Stimulated activated CD4-positive, alpha-beta T cell treated with anti-CD3 and anti-CD28 coated beads, Interleukin-2, amount 100 ng/mL, for 24 hours (primary cell): Measurements from ENCODE around the gene BIK.
A peak's percentile ranks its signal among the peaks of the same experiment; 100 is the strongest.

Experiments used
- DNase-seq, 2 donors: peaks; one replicate each; pipeline ENCODE4 v3.0.0-alpha.2; 2020

BIK gene

DNA sequence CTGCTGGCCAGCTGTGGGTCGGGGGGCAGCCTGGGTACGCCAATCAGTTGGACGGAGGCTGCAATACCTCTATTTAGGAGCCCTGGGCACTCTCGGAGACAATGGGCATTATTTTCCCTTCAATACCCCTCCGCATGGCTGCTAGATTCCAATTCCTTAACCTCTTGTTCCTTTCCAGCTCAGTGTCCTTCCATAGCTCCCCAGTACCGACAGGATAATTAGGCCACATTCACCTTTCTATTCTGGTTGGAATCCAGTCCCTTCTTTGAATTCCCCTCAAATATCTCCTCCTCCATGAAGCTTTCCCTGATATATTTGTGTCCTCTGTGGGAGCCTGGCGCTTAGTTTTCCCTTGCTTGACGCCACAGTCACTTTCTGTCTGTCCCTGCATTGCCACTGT, 4.2 kb upstream of the BIK start:
- no peak for DNase-seq

DNA sequence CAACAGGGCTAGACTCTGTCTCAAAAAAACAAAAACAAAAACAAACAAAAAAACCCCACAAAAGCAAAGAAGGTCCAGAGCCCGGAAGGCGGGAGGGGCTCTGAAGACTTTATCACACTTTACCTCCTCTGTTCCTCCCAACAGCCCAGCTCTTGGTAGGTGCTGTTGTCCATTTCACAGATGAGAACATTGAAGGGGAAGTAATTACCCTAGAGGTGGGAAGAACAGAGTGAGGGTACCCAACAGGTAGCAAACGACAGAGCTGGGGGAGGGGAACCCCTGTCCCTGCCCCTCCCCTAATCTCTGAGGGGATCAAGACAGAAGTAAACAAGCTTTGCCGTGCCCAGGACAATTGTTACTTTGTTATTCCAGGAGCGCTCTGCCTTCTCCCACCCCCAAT, 1.0 kb upstream of the BIK start:
- no peak for DNase-seq

DNA sequence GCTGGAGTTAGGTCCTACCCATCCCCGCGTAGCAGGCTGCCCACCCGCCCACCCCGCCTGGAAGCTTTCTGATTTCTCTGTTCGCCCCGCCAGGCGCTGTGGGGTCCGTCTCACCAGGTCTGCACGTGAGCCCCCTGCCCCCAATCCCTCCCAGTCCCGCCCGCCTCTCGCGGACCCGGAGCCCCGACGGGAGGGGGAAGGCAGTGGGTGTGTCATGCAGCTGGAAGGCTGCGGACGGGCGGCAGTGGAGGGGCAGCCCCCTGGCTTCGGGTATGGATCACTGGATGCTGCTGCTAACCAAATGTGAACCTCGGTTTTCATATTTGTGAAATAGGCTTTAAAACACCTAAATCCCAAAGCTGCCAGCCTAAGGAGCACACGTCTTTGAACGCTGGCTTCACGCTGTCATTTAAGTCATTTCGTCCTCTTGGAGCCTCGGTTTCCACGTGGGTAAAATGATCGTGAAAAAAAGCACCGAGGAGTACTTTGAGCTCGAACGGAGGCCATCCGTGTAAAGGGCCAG, 568 bp upstream of the BIK start:
- no peak for DNase-seq

DNA sequence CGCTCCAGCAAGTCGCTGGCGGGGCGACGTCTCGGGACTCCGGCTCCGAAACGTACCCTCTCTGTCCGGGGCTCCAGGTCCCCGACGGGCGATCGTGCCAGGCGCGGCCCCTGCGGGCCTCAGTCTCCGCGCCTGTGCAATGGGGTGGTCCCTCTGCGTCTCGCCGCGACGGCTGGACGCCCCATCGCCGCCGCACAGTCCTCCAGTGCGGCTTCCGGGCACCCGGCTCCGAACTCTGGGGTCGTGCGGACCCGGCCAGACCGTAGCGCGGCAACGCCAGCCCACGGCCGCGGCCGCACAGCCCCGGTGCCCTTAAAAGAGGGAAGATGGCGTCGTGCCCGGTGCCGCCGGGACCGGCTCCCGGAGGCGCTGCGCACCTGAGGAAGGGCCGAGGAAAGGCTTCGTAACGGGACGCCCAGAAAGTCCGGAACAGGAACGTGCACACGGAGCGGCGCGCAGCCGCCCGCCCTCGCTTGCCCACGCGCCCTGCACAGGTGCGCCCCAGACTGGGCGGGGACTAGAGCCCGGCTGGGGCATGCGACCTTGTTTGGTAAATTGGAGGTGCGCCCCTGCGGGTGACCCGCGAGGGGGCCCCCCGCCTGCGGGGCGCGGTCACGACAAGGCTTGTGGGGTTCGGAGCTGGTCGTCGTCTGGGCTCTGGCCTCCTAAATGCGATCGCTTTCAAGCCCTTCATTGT, 525 bp downstream of the BIK start:
- DNase-seq = peak; percentile 36 to 53

DNA sequence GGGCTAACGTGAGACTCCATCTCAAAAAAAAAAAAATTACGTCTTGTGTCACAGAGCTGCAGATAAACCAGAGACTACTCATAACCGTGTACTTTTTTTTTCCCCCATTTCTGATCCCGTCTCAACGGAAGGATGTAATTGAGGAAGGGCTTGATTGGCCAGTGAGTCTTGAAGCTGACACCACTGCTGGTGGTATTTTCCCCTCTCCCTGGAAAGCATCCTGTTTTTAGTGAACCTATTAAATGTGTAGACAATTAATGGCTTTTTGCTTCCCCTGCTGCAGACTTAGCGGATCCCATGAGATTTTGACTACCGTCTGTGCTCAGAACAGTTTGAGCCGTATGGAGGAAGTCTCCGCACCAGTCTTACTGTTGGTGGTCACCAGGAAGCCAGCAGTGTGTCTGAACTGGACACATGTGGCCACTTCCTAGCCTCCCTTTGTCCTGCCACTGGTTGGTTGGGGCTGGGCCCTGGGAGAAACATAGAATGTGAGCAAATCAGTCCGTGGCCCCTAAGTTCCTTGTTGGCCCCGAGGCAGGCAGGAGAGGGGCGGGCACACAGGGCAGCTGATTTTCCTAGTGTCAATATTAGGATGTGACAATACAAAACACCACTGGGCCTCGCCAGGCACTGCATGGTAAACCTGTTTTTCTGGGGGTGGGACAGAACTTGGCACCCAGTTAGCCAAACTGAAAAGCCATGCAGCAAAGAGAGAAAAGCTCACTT, 3.1 kb downstream of the BIK start:
- DNase-seq = no peak

DNA sequence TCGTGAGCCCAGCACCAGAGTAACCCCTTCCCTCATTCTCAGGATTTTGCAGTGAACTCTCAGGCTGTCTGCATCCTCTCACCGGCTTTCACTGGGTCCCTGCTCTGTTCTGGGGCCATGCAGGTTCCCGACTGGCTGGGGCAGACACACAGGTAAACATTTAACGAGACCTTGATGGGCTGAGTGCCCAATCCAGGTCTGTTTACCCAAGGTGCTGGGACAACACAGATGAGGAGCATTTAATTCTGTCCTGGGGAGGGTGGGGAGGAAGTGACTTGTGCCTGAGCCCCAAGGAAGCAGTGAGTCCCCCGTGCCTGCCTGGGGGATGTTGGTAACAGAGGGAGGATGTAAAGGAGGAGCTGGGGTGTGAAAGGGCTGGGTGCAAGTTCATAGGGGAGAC, 4.4 kb downstream of the BIK start:
- DNase-seq = no peak

DNA sequence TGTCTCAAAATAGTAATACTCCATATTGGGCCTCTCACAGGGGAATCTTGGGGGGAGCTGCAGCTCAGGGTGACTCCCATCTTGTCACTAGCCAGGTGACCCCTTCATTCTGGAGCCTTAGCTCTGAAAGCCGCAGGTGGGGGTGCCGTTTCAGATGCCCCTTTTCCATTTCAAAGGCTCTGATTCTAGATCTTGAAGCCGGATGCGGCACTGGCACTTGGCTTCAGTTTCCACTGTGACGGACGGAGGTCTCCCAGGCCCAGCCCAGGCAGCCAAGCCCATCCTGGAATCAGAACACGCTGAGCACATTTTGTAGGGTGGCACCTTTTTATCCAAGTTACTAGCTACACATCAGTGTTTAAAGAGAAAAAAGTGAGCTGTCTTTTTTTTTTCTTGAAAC, 6.4 kb downstream of the BIK start:
- DNase-seq = no peak

DNA sequence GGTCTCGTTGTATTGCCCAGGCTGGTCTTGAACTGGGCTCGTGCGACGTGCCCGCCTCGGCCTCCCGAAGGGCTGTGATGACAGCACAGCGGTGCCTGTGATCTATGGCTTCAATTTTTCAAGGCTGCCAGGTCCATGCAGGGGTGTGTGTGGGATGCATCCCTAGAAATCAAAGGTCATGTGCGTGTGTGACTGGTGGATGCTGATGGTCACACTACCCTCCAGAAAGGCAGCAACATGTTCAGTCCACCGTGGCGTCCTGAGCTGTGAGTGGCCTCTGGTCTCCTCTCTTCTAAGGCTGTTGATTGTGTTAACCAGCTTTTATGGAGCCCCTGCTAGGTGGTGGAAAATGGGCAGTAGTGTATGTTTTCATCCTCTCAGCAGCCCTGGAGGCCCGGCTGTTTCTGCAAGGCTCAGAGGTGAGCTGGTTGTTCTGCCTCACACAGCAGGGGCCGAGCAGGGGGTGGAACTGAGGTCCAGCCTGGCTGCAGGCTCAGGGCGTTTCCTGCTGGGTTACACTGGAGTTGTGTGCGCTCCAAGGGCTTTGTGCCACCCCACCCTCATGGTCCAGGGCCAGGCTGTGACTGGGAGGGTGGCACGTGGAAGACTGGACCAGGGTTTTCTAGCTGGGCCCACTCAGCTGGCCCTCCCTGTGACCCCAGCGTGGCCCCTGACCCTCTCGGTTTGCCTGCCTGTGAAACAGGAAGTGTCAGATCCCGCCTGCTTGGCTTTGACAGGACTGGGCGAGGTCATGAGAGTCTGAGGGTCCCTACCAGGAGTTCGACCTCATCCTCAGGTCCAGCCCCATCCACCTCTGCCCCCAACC, 7.7 kb downstream of the BIK start:
- DNase-seq = no peak

DNA sequence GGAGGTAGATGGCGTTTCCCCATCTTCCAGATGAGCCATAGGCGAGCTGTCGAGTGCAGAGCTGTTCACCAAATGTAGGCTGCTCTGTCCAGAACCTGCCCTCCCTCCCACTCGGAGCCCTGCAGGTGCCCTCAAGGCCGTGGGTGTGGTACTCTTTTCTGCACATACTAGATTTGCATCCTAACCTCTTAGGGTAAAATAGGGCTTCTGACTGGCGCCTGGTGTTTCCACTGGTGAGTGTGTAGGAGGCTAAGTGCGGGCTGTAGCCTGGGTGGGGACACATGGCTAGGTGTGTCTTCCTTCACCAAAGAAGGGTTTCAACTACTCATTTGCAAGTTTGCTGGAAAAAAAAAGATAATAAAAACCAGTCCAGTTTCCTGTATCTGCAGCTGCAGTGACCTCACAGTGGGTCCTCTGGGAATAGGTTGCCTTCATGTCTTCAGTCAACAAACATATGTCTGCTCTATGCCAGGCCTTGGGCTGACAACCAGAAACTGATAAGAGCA, 8.5 kb downstream of the BIK start:
- no peak for DNase-seq

DNA sequence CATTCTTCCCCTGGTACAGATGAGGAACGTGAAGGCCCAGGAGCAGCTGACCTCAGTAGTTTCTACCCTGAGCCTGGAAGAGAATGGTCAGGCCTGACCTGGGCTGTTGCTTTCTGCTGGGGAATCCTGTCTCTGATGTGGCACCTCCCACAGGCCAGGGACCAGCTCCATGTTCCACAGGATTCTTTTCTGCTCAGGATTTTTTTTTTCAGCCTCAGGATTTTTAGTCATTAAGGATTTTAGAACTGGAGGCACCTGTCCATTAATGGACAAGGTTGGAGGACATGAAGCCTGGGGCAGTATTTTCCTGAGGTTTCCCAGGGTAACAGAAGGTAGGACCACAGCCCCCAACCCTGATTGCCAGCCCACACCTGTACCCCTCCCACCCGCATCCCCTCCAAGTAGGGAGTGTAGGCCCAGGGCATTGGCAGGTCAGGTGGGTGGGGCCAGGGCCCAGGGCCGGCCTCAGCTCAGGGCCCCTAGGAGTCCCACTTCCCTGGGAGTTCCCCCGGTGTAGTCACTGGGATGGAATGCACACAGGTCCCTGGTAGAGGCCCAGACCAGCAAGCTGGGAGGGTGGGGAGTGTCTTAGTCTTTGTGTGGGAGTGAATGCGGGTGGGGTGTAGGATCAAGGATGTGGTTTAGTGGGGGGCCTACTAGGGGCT, 16.1 kb downstream of the BIK start:
- DNase-seq = no peak

DNA sequence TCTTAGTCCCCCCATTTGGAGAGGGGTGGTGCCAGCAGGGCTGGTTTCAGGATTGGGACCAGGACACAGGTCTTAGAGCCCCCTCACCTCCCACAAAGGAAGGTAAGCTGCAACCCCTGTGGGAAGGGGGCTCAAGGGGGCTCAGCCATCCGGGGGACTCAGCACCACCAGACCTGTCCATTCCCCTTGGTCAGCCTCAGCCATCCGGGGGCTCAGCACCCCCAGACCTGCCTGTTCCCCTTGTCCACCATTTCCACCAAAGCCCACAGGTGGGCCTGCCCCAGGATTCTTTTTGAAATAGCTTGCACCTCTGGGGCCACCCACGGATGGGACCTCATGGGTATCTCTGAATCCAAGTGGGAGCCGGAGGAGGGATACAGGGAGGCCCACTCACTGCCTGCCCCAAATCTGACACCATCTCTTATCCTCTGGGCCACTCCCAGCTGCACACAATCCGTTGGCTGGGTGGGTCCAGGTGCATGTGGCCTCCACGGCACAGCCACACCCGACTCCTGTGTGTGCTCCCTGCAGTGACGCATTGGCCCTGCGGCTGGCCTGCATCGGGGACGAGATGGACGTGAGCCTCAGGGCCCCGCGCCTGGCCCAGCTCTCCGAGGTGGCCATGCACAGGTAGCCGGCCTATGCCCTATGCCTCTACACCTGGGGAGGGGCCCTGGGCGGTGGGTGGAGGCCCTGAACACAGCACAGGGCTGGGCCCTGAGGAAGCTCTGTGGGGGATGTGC, 16.8 kb downstream of the BIK start:
- DNase-seq = no peak

DNA sequence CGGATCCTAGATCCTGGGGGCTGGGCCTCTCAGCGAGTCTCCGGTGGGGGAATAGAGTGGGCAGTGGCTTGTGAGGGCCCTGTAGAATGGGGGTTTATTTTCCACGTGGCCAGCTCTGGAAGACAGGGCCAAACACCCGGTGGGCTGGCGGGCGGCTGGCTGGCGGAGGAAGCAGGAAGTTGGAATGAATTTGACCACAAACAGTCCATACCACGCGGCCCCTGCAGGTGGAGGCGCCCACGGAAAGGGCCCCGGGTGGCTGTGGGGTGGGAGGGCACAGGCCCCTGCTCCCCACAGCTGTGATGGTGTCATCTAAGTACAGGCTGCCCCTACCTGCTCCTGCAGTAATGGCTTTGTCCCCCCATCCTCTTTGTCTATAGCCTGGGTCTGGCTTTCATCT, 17.6 kb downstream of the BIK start:
- DNase-seq = no peak

DNA sequence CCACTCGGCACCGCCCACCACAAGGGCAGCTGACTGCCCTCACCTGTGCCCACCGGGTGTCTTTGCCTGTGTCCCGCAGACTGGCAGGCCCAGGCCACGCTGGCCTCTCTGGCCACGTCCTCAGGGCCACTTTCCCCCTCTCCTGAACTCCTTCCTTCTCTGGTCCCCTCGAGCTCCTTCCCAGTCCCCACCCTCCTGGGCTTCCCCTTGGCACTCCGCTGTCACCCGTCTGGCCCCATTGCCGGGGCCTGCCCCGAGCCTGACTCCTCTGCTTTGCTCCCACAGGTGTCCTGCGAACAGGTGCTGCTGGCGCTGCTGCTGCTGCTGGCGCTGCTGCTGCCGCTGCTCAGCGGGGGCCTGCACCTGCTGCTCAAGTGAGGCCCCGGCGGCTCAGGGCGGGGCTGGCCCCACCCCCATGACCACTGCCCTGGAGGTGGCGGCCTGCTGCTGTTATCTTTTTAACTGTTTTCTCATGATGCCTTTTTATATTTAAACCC, 18.4 kb downstream of the BIK start:
- DNase-seq = no peak

DNA sequence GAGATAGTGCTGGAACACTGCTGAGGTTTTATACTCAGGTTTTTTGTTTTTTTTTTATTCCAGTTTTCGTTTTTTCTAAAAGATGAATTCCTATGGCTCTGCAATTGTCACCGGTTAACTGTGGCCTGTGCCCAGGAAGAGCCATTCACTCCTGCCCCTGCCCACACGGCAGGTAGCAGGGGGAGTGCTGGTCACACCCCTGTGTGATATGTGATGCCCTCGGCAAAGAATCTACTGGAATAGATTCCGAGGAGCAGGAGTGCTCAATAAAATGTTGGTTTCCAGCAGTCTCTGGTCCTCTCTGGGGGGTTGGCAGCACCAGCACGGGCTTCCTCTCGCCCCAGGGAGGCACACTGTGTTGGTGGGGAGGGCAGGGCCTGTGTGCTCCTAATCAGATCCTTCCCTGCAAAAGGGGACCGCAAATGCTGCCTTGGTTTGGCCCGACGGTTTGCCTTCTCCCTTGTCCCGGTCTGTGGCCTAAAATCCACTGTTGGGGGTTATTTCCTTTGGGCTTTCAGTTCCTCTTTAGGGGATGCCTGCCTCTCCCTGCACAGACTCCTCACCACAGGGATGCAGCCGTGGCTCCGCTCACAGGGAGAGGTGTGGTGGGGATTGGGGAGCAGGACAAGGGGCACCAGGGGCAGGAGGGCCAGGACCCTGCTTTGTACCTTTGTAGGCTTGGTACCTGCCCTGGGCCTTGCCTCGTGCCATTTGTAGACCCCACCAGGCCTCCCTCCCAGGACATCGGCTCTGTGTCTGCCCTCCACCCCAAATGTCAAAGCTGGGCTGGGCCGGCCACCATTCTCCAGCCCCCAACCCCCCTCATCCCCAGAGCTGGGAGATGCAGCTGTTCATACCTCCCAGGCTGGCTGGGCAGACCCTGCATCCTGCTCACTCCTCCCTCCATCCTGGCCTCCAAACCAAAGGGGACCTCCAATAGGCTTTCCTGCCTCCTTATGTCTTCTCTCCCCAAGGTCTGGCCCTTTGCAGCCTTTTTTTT, 19.2 kb downstream of the BIK start:
- DNase-seq = no peak

DNA sequence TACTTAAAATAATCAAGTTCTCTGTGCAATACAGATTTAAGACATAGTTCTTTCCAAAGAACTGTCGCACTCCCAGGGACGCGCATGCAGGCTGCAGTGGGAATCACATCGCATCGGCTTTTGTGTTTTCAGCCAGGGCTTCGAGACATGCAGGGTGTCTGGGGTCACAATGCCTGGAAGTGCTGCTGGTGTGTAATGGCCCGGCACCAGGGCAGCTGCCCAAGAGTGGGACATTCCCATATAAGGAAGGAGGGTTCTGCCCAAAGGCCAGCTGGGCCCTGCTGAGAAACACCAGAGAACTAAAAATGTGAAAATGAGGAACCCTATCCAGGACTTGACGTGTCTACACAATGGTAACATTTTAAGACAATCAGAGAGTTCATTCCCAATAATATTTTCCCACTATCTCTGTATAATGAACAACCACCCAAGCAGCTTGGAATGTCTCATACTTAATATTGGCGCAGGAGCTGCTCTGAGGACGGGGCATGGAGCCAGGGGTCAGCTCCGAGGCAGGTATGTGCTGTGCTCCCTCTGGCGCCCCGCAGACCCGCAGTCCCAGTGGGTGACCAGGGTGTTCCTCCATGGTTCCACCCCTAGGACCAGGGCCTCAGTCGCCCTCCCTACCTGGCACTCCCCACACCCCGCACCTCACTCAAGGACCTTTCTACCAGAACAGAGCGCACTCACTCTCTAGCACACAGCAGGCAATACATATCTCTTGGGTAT, 21.4 kb downstream of the BIK start:
- DNase-seq = no peak

DNA sequence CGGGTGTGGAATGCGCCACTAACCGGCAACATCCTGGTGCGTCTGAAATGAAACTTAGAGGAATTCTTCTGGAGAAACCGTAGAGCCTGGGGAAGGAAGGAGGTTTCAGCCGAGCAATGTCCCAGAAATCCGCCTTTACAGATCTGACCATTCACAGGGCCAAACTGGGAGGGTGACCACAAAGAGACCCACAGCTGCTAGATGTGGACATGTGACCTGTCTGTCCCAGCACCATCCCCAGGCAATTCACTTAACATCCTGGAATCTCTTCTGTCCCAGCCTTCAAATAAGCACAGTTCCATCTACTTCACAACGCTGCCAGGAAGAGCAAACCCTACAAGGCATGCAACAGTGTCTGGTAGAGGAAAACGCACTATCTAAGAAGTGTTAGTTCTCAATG, 22.9 kb downstream of the BIK start:
- no peak for DNase-seq

DNA sequence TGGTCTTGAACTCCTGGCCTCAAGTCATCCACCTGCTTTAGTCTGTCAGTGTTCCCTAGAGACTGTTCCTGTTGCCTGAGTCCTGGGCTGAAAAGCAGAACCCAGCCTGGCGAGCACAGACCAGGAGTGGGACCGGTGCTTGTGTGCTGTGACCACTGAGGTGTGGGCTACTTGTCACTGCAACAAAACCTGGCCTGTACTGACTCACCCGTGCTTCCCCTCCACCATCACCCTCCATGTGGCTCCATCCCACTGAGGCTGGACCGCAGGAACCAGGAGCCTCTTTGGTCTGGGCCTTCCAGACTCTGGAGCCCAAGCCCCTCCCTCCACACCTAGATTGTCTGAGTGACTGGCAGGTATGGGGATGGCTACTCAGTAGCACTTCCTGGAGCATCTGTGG, 24.0 kb downstream of the BIK start:
- DNase-seq = no peak

DNA sequence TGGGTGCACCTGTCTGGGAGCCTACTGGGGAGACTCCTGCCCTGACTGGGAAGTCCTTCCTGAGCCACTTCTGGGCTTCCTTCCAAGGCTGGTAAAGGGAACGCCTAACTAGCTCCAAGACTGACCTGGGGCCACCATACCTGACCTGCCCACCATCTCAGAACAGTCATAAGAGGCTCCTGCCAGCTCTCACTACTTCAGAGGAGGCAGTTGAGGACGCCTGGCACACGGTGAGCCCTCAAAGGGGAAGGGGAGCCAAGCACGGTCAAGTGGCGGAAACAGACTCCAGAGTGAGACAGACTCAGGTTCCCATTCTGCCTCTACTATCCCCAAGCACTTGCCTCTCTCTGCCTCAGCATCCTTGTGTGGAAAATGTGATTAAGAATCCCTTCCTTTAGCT, 25.0 kb downstream of the BIK start:
- DNase-seq = no peak

DNA sequence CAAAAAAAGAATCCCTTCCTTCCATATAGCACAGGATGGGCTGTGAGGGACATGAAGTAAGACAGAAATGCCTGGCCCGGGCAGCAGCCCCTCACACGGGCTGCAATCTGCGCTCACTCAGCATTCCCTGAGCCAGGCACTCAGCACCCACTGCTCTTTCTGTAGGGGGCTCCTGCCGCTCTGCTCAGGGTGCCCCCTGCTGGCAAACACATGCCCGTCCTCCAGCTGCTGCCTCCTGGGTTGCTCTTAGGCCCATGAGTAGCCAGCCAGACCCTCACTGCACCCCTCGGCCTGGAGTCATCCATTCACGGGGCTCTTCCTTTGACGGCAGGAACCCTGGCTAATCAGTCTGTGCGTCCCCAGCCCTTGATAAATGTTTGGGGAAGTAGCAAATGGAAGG, 25.7 kb downstream of the BIK start:
- peak; percentile 43 to 44 for DNase-seq

DNA sequence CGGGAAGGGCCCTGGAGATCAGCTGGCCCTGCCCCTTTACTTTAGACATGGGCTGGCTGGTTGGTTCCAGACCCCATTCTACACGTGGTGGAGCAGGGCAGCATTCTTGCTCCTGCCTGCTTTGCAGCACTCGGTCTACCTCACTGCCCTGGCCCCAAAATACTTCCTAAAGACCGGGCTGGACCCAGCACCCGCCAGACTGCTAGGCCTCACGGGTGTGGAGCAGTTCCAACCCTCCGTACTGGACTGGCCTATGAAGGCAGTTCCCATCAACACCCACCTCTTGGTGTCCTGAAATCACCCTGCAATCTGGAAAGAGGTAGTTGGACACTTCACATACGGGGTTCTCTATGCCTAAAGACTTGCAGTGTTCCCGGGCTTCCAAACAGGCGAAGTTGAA, 26.3 kb downstream of the BIK start:
- no peak for DNase-seq
